ENCODE measurements around the gene CPSF4L. TPM values are rescaled to one million over a fixed set of nuclear protein-coding genes. Genes with fewer than 3 reads are reported as not detected.

Gene CPSF4L
- total and polyA plus RNA-seq, 2 of the 13 experiments (the other 11 are each of a cell fraction or from before 2014, with no cell fraction given) = 0.73 to 1.6 TPM

DNA sequence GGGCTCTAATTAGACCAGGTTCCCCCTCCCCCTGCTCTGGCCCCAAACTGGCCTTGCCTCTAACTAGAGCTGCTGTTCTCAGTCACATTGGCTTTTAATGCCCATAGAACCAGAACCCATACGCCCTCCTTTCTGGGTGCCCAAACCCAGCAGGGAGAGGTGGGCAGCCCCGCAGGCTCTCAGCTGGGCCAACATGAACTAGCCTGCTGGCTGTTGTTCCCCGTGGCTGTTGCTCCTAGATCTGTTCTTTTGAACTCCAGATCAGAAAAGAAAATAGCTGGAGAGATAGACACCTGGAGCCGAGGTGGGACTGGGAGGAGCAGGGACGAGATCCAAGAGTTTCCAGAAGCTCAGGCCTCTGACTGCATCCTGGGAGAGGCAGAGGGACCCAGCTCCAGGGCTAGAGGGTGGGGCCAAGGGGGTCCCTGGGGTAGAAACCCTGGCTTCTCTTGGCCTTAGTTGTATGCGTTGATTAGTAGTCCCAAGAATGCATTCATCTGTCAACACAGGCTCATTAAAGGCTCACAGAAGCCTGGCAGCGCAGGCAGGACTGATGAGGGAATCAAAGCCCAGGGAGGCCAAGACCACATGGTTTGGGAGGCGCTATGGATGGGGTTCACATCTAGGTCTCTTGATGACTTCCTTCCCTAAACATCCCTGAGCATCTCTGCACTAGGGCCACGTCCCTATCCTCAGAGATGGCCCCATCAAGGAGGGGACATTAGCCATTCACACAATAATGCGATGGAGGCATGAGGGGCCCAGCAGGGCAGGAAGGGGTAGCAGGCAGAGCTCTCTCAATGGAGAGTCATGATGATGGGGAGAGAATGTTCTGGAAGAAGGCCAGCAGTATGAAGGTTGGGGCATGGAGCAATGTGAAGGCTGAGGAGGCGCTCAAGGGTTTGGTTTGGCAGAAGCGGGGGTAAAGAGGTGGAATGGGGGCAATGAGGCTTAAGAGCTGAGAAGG, 1.3 kb upstream of the CPSF4L start (continued):
- TF ChIP-seq, protein P1, sequence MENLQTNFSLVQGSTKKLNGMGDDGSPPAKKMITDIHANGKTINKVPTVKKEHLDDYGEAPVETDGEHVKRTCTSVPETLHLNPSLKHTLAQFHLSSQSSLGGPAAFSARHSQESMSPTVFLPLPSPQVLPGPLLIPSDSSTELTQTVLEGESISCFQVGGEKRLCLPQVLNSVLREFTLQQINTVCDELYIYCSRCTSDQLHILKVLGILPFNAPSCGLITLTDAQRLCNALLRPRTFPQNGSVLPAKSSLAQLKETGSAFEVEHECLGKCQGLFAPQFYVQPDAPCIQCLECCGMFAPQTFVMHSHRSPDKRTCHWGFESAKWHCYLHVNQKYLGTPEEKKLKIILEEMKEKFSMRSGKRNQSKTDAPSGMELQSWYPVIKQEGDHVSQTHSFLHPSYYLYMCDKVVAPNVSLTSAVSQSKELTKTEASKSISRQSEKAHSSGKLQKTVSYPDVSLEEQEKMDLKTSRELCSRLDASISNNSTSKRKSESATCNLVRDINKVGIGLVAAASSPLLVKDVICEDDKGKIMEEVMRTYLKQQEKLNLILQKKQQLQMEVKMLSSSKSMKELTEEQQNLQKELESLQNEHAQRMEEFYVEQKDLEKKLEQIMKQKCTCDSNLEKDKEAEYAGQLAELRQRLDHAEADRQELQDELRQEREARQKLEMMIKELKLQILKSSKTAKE (CRISPR knock-in tag; IDR thresholded peaks at IDR 0.05; ENCODE audit: borderline replicate concordance) = peak; percentile 15; the same call in 1 of the 2 replicates
- TF ChIP-seq ZFAT (CRISPR knock-in tag; conservative IDR thresholded peaks at IDR 0.05) = no peak
- TF ChIP-seq MXI1 (IDR thresholded peaks at IDR 0.05; ENCODE audit: borderline replicate concordance, low read depth, low read length) = no peak
- no peak for TF ChIP-seq ZBTB43 (CRISPR knock-in tag; conservative IDR thresholded peaks at IDR 0.05)
- 0 out of 2 replicates have a peak, but pooled peaks have one; percentile 26 for TF ChIP-seq SRF (IDR thresholded peaks at IDR 0.05; ENCODE audit: low read depth, low read length)
- TF ChIP-seq MATR3 (CRISPR knock-in tag; IDR thresholded peaks at IDR 0.05) = no peak
- TF ChIP-seq ZNF318 (CRISPR knock-in tag; IDR thresholded peaks at IDR 0.05) = no peak
- TF ChIP-seq MZF1 (CRISPR knock-in tag; IDR thresholded peaks at IDR 0.05; ENCODE audit: borderline replicate concordance) = 0 out of 2 replicates have a peak, but pooled peaks have one; percentile 28
- 0 out of 2 replicates have a peak, but pooled peaks have one; percentile 31 for TF ChIP-seq HOXA7 (CRISPR knock-in tag; IDR thresholded peaks at IDR 0.05)
- TF ChIP-seq ZNF720 (CRISPR knock-in tag; IDR thresholded peaks at IDR 0.05) = 0 out of 2 replicates have a peak, but pooled peaks have one; percentile 43
- peak; percentile 24; the same call in 1 of the 2 replicates for TF ChIP-seq ZSCAN31 (CRISPR knock-in tag; IDR thresholded peaks at IDR 0.05; ENCODE audit: low read depth)
- TF ChIP-seq ZNF710 (CRISPR knock-in tag; IDR thresholded peaks at IDR 0.05; ENCODE audit: borderline replicate concordance) = no peak
- no peak for TF ChIP-seq NFIC (IDR thresholded peaks at IDR 0.05; ENCODE audit: low read length)
- TF ChIP-seq ZNF335 (CRISPR knock-in tag; IDR thresholded peaks at IDR 0.05) = no peak

Measured in HepG2 (cell line).